Endothelial cell (in vitro differentiated cells): Measurements from ENCODE around the gene SLC39A6. TPM values are rescaled to one million over a fixed set of nuclear protein-coding genes. Genes with fewer than 3 reads are reported as not detected.

Experiments
- DNase-seq: peaks from one replicate; pipeline ENCODE4 v3.0.0; 2021; ENCODE audit warnings: low spot score
- H3K27ac Mint-ChIP-seq: one replicate; pipeline ENCODE4 v1.8.0; 2021; ENCODE audit warnings: mixed read lengths, inconsistent platforms; ENCODE audit not compliant: unreplicated experiment
- H3K27me3 Mint-ChIP-seq: one replicate; pipeline ENCODE4 v1.8.0; 2021; ENCODE audit warnings: mild to moderate bottlenecking, moderate library complexity, mixed read lengths, inconsistent platforms; ENCODE audit not compliant: unreplicated experiment
- H3K36me3 Mint-ChIP-seq: one replicate; pipeline ENCODE4 v1.8.0; 2021; ENCODE audit warnings: mild to moderate bottlenecking, low read depth, mixed read lengths, inconsistent platforms; ENCODE audit not compliant: unreplicated experiment
- H3K4me1 Mint-ChIP-seq: one replicate; pipeline ENCODE4 v1.8.0; 2021; ENCODE audit warnings: mild to moderate bottlenecking, mixed read lengths, inconsistent platforms; ENCODE audit not compliant: unreplicated experiment
- H3K4me3 Mint-ChIP-seq: one replicate; pipeline ENCODE4 v1.8.0; 2021; ENCODE audit warnings: mild to moderate bottlenecking, mixed read lengths, inconsistent platforms; ENCODE audit not compliant: unreplicated experiment
- H3K9me3 Mint-ChIP-seq: one replicate; pipeline ENCODE4 v1.8.0; 2021; ENCODE audit warnings: mixed read lengths, inconsistent platforms; ENCODE audit not compliant: unreplicated experiment
- total RNA-seq: library from RNA; stranded (reverse); fragmentation: NEBNext Ultra II Directional; extraction: Animal tissue kit (Norgen Biotek cat#: 25700); gene quantifications from one replicate; pipeline ENCODE4 v1.2.1, GENCODE V29; 2021; ENCODE audit not compliant: unreplicated experiment
- TF ChIP-seq, protein P1 (sequence below): fragments of 200-600 bp; sonication (generic); IDR thresholded peaks from one replicate; pipeline ENCODE4 v1.5.0; 2021; ENCODE audit warnings: antibody characterized with exemption; ENCODE audit not compliant: unreplicated experiment

Gene SLC39A6
- total RNA-seq, 1 donor from 2014 or later: 28.2 TPM

GRCh38 chr18:36058674-36059073 is 70.5 kb downstream of the SLC39A6 start:
- H3K36me3 Mint-ChIP-seq: no peaks in the 10 kb centered on the region
- TF ChIP-seq, protein P1, sequence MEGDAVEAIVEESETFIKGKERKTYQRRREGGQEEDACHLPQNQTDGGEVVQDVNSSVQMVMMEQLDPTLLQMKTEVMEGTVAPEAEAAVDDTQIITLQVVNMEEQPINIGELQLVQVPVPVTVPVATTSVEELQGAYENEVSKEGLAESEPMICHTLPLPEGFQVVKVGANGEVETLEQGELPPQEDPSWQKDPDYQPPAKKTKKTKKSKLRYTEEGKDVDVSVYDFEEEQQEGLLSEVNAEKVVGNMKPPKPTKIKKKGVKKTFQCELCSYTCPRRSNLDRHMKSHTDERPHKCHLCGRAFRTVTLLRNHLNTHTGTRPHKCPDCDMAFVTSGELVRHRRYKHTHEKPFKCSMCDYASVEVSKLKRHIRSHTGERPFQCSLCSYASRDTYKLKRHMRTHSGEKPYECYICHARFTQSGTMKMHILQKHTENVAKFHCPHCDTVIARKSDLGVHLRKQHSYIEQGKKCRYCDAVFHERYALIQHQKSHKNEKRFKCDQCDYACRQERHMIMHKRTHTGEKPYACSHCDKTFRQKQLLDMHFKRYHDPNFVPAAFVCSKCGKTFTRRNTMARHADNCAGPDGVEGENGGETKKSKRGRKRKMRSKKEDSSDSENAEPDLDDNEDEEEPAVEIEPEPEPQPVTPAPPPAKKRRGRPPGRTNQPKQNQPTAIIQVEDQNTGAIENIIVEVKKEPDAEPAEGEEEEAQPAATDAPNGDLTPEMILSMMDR: no peak
- DNase-seq: no peak
- H3K27ac Mint-ChIP-seq: no peak overlapping the region
- H3K4me1 Mint-ChIP-seq: peaks cover 7% of the 10 kb centered on the region
- H3K9me3 Mint-ChIP-seq: no peaks in the 10 kb centered on the region
- H3K27me3 Mint-ChIP-seq: no peaks in the 10 kb centered on the region
- H3K4me3 Mint-ChIP-seq: no peak overlapping the region

Other genes starting within 250 kb of the SLC39A6 start
- 58.4 TPM for gene RPRD1A, start 61.8 kb downstream of the SLC39A6 start, total RNA-seq
- 90.5 TPM for gene ELP2, start 559 bp upstream of the SLC39A6 start, total RNA-seq
- gene MOCOS, start 58.2 kb upstream of the SLC39A6 start, total RNA-seq: 0.56 TPM
- 0.67 TPM for gene FHOD3, start 168.4 kb upstream of the SLC39A6 start, total RNA-seq